Measurements from ENCODE around the gene LEF1.

DNA sequence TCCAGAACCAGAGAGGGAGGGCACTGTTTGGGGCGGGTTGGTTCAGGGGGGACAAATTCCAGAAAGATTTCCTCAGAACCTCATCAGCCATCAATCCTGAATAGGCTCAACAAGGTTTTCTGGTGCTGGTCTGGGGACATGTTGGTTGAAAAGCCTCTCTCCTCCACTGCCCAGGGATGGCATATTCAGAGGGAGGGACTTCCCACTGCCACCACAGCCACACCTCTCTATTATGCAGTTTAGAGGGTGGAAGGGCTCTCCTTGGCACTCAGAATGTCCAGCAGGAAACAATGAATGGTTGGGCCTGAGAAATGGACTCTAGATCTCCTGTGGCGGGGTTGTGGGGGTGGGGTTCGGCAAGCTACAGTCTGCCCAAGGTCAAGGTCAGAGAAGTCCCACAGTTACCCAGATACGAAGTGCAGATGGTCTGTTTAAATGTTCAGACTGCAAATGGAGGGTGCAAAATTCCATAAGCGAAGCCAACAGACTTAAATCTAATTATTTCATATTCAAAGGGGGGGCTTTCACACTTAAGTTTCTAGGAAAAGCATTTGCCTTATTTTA lies 70.7 kb downstream of the LEF1 start:
- TF ChIP-seq, protein P1, sequence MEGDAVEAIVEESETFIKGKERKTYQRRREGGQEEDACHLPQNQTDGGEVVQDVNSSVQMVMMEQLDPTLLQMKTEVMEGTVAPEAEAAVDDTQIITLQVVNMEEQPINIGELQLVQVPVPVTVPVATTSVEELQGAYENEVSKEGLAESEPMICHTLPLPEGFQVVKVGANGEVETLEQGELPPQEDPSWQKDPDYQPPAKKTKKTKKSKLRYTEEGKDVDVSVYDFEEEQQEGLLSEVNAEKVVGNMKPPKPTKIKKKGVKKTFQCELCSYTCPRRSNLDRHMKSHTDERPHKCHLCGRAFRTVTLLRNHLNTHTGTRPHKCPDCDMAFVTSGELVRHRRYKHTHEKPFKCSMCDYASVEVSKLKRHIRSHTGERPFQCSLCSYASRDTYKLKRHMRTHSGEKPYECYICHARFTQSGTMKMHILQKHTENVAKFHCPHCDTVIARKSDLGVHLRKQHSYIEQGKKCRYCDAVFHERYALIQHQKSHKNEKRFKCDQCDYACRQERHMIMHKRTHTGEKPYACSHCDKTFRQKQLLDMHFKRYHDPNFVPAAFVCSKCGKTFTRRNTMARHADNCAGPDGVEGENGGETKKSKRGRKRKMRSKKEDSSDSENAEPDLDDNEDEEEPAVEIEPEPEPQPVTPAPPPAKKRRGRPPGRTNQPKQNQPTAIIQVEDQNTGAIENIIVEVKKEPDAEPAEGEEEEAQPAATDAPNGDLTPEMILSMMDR (conservative IDR thresholded peaks at IDR 0.05): no peak
- TF ChIP-seq EZH2 (IDR thresholded peaks at IDR 0.05; ENCODE audit: low read depth): no peak
